Measurements from ENCODE around the gene LONP2.
A peak's percentile ranks its signal among the peaks of the same experiment; 100 is the strongest.

The LONP2 gene

GRCh38 chr16:48323783-48324775 lies 80.0 kb downstream of the LONP2 start:
- Histone ChIP-seq H2BK120ac (ENCODE audit: low read depth, low read length) (no peak overlapping the region), H2AK5ac (ENCODE audit: low read length, severe bottlenecking) (no peak overlapping the region), H3K9me3 (ENCODE audit: control insufficient read depth, low read length) (no peaks in the 10 kb centered on the region), H3K27me3 (ENCODE audit: control insufficient read depth in 1 of 2, insufficient read depth in 1 of 2, low read length in 2 of 2) (no peaks in the 10 kb centered on the region), H2BK5ac (ENCODE audit: low read depth, low read length, poor library complexity, severe bottlenecking) (no peak overlapping the region), H3K4ac (ENCODE audit: low read depth in 1 of 2, low read length in 2 of 2) (no peak overlapping the region), H4K91ac (ENCODE audit: low read length) (no peak overlapping the region), H3K23ac (ENCODE audit: low read length in 2 of 2) (no peak overlapping the region), H2AFZ (ENCODE audit: low read depth, low read length) (no peak overlapping the region), H3K14ac (ENCODE audit: low read length in 2 of 2) (no peak overlapping the region), H3K18ac (ENCODE audit: low read depth in 1 of 2, low read length in 2 of 2) (no peak overlapping the region), H2BK15ac (ENCODE audit: low read depth, poor library complexity, severe bottlenecking) (no peak overlapping the region), H3K36me3 (ENCODE audit: control insufficient read depth in 1 of 2, insufficient read depth in 2 of 2, low read depth in 1 of 2, low read length in 2 of 2) (peaks cover 3 to 27% of the 10 kb centered on the region in 2 experiments), H3K4me2 (ENCODE audit: low read length, poor library complexity, severe bottlenecking) (no peak overlapping the region), H3K27ac (ENCODE audit: low read length, poor library complexity, severe bottlenecking) (no peak overlapping the region), H3K4me1 (ENCODE audit: control insufficient read depth, insufficient read depth, low read depth, low read length) (peaks cover 2% of the 10 kb centered on the region), H3K9ac (ENCODE audit: low read length) (no peak overlapping the region), H3K4me3 (ENCODE audit: insufficient read depth in 1 of 2, low read depth in 1 of 2, low read length in 2 of 2) (no peak overlapping the region), H2BK12ac (ENCODE audit: low read length in 2 of 2) (no peak overlapping the region), H4K8ac (ENCODE audit: low read length) (no peak overlapping the region), H3K79me1 (replicated peaks; ENCODE audit: low read length, poor library complexity, severe bottlenecking) (peaks cover 12% of the 10 kb centered on the region)
- 43% methylated on average over 5 of the region's 7 CpGs for WGBS
- peak; percentile 72 for DNase-seq

DNA sequence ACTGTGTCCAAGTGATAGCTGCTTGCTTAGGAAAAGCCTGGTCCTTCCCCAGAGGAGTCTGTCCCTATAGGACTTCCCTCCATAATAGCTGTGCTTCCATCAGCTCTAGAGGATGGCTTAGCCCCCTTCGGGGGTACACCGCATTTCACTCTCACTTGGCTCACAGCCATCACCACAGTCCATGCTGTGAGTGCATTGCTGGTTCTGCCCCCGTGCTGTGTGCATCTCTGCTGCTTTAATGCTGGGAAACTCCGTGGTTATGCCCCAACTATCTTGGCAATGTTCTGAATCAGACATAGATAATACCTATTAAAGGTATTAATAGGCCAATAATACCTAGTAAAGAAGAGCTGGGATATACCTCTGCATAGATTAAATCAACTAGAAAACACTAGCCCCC lies 82.8 kb downstream of the LONP2 start:
- no peak overlapping the region for H3K27ac ChIP-seq (ENCODE audit: low read length, poor library complexity, severe bottlenecking)
- H3K18ac ChIP-seq (ENCODE audit: low read depth in 1 of 2, low read length in 2 of 2) = no peak overlapping the region
- H3K4me2 ChIP-seq (ENCODE audit: low read length, poor library complexity, severe bottlenecking) = no peak overlapping the region
- H3K27me3 ChIP-seq (ENCODE audit: control insufficient read depth in 1 of 2, insufficient read depth in 1 of 2, low read length in 2 of 2) = no peaks in the 10 kb centered on the region
- peaks cover 2% of the 10 kb centered on the region for H3K4me1 ChIP-seq (ENCODE audit: control insufficient read depth, insufficient read depth, low read depth, low read length)
- H3K23ac ChIP-seq (ENCODE audit: low read length in 2 of 2) = no peak overlapping the region
- no peak overlapping the region for H3K14ac ChIP-seq (ENCODE audit: low read length in 2 of 2)
- no peak overlapping the region for H2BK5ac ChIP-seq (ENCODE audit: low read depth, low read length, poor library complexity, severe bottlenecking)
- H2AK5ac ChIP-seq (ENCODE audit: low read length, severe bottlenecking) = no peak overlapping the region
- H2BK15ac ChIP-seq (ENCODE audit: low read depth, poor library complexity, severe bottlenecking) = no peak overlapping the region
- H2BK120ac ChIP-seq (ENCODE audit: low read depth, low read length) = no peak overlapping the region
- peaks cover 3 to 28% of the 10 kb centered on the region in 2 experiments for H3K36me3 ChIP-seq (ENCODE audit: control insufficient read depth in 1 of 2, insufficient read depth in 2 of 2, low read depth in 1 of 2, low read length in 2 of 2)
- H3K79me1 ChIP-seq (replicated peaks; ENCODE audit: low read length, poor library complexity, severe bottlenecking) = peaks cover 6% of the 10 kb centered on the region
- H3K9ac ChIP-seq (ENCODE audit: low read length) = no peak overlapping the region
- no peak for DNase-seq
- H4K91ac ChIP-seq (ENCODE audit: low read length) = no peak overlapping the region
- no peak overlapping the region for H4K8ac ChIP-seq (ENCODE audit: low read length)
- WGBS = 100% methylated on average over 3 of the region's 4 CpGs
- H3K4ac ChIP-seq (ENCODE audit: low read depth in 1 of 2, low read length in 2 of 2) = no peak overlapping the region
- H2BK12ac ChIP-seq (ENCODE audit: low read length in 2 of 2) = no peak overlapping the region
- no peak overlapping the region for H2AFZ ChIP-seq (ENCODE audit: low read depth, low read length)
- H3K9me3 ChIP-seq (ENCODE audit: control insufficient read depth, low read length) = no peaks in the 10 kb centered on the region
- no peak overlapping the region for H3K4me3 ChIP-seq (ENCODE audit: insufficient read depth in 1 of 2, low read depth in 1 of 2, low read length in 2 of 2)

- H2BK12ac ChIP-seq (ENCODE audit: low read length in 2 of 2) = no peak overlapping the region
- no peak overlapping the region for H2AK5ac ChIP-seq (ENCODE audit: low read length, severe bottlenecking)
- no peaks in the 10 kb centered on the region for H3K9me3 ChIP-seq (ENCODE audit: control insufficient read depth, low read length)
- no peak overlapping the region for H2BK5ac ChIP-seq (ENCODE audit: low read depth, low read length, poor library complexity, severe bottlenecking)
- H3K36me3 ChIP-seq (ENCODE audit: control insufficient read depth in 1 of 2, insufficient read depth in 2 of 2, low read depth in 1 of 2, low read length in 2 of 2) = peaks cover 3 to 25% of the 10 kb centered on the region in 2 experiments
- H3K4ac ChIP-seq (ENCODE audit: low read depth in 1 of 2, low read length in 2 of 2) = no peak overlapping the region
- no peak overlapping the region for H3K9ac ChIP-seq (ENCODE audit: low read length)
- H4K8ac ChIP-seq (ENCODE audit: low read length) = no peak overlapping the region
- H3K4me1 ChIP-seq (ENCODE audit: control insufficient read depth, insufficient read depth, low read depth, low read length) = peaks cover 2% of the 10 kb centered on the region
- H2BK15ac ChIP-seq (ENCODE audit: low read depth, poor library complexity, severe bottlenecking) = no peak overlapping the region
- no peak overlapping the region for H3K4me2 ChIP-seq (ENCODE audit: low read length, poor library complexity, severe bottlenecking)
- H3K79me1 ChIP-seq (replicated peaks; ENCODE audit: low read length, poor library complexity, severe bottlenecking) = peaks cover 7% of the 10 kb centered on the region
- no peak overlapping the region for H3K23ac ChIP-seq (ENCODE audit: low read length in 2 of 2)
- 87% methylated on average over 4 of the region's 4 CpGs for WGBS
- H3K4me3 ChIP-seq (ENCODE audit: insufficient read depth in 1 of 2, low read depth in 1 of 2, low read length in 2 of 2) = no peak overlapping the region
- H3K18ac ChIP-seq (ENCODE audit: low read depth in 1 of 2, low read length in 2 of 2) = no peak overlapping the region
- H3K27me3 ChIP-seq (ENCODE audit: control insufficient read depth in 1 of 2, insufficient read depth in 1 of 2, low read length in 2 of 2) = no peaks in the 10 kb centered on the region
- no peak for DNase-seq
- H2BK120ac ChIP-seq (ENCODE audit: low read depth, low read length) = no peak overlapping the region
- H4K91ac ChIP-seq (ENCODE audit: low read length) = no peak overlapping the region
- H3K27ac ChIP-seq (ENCODE audit: low read length, poor library complexity, severe bottlenecking) = no peak overlapping the region
- no peak overlapping the region for H2AFZ ChIP-seq (ENCODE audit: low read depth, low read length)
- H3K14ac ChIP-seq (ENCODE audit: low read length in 2 of 2) = no peak overlapping the region
Observed at GRCh38 chr16:48329138-48329537, 85.0 kb downstream of the LONP2 start.

- no peak overlapping the region for H2BK120ac ChIP-seq (ENCODE audit: low read depth, low read length)
- no peak overlapping the region for H3K4me2 ChIP-seq (ENCODE audit: low read length, poor library complexity, severe bottlenecking)
- peaks cover 2% of the 10 kb centered on the region for H3K4me1 ChIP-seq (ENCODE audit: control insufficient read depth, insufficient read depth, low read depth, low read length)
- H2BK5ac ChIP-seq (ENCODE audit: low read depth, low read length, poor library complexity, severe bottlenecking) = no peak overlapping the region
- no peak overlapping the region for H2AFZ ChIP-seq (ENCODE audit: low read depth, low read length)
- no peak overlapping the region for H2AK5ac ChIP-seq (ENCODE audit: low read length, severe bottlenecking)
- no peak overlapping the region for H2BK15ac ChIP-seq (ENCODE audit: low read depth, poor library complexity, severe bottlenecking)
- H2BK12ac ChIP-seq (ENCODE audit: low read length in 2 of 2) = no peak overlapping the region
- no peak overlapping the region for H3K4ac ChIP-seq (ENCODE audit: low read depth in 1 of 2, low read length in 2 of 2)
- H3K23ac ChIP-seq (ENCODE audit: low read length in 2 of 2) = no peak overlapping the region
- WGBS = no CpG with 5 or more reads among the region's 2 CpGs
- H3K27me3 ChIP-seq (ENCODE audit: control insufficient read depth in 1 of 2, insufficient read depth in 1 of 2, low read length in 2 of 2) = no peaks in the 10 kb centered on the region
- H3K27ac ChIP-seq (ENCODE audit: low read length, poor library complexity, severe bottlenecking) = no peak overlapping the region
- no peak overlapping the region for H3K4me3 ChIP-seq (ENCODE audit: insufficient read depth in 1 of 2, low read depth in 1 of 2, low read length in 2 of 2)
- no peak overlapping the region for H4K8ac ChIP-seq (ENCODE audit: low read length)
- no peak overlapping the region for H3K9ac ChIP-seq (ENCODE audit: low read length)
- H3K9me3 ChIP-seq (ENCODE audit: control insufficient read depth, low read length) = no peaks in the 10 kb centered on the region
- peaks cover 9 to 30% of the 10 kb centered on the region in 2 experiments for H3K36me3 ChIP-seq (ENCODE audit: control insufficient read depth in 1 of 2, insufficient read depth in 2 of 2, low read depth in 1 of 2, low read length in 2 of 2)
- no peak for DNase-seq
- no peak overlapping the region for H3K18ac ChIP-seq (ENCODE audit: low read depth in 1 of 2, low read length in 2 of 2)
- H3K79me1 ChIP-seq (replicated peaks; ENCODE audit: low read length, poor library complexity, severe bottlenecking) = peaks cover 6% of the 10 kb centered on the region
- H3K14ac ChIP-seq (ENCODE audit: low read length in 2 of 2) = no peak overlapping the region
- no peak overlapping the region for H4K91ac ChIP-seq (ENCODE audit: low read length)
Observed at GRCh38 chr16:48330189-48330840, 86.2 kb downstream of the LONP2 start.
